SU-DHL-6 (cell line): ENCODE results near the gene MLH3.

Experiments used
- EZH2phosphoT487 ChIP-seq: fragments of 200-600 bp; sonication (generic), shearing (Covaris generic); conservative IDR thresholded peaks from 2 replicates; pipeline ENCODE4 v1.6.1; 2018; ENCODE audit warnings: mild to moderate bottlenecking, antibody characterized with exemption, low read length, moderate library complexity, mixed read lengths
- TF ChIP-seq, protein P1 (sequence below): fragments of 200-600 bp; sonication (generic); IDR thresholded peaks from one replicate; pipeline ENCODE4 v1.5.1; 2017; ENCODE audit warnings: antibody characterized with exemption, mild to moderate bottlenecking, low read length, moderate library complexity; ENCODE audit not compliant: insufficient read depth, poor library complexity, severe bottlenecking

DNA sequence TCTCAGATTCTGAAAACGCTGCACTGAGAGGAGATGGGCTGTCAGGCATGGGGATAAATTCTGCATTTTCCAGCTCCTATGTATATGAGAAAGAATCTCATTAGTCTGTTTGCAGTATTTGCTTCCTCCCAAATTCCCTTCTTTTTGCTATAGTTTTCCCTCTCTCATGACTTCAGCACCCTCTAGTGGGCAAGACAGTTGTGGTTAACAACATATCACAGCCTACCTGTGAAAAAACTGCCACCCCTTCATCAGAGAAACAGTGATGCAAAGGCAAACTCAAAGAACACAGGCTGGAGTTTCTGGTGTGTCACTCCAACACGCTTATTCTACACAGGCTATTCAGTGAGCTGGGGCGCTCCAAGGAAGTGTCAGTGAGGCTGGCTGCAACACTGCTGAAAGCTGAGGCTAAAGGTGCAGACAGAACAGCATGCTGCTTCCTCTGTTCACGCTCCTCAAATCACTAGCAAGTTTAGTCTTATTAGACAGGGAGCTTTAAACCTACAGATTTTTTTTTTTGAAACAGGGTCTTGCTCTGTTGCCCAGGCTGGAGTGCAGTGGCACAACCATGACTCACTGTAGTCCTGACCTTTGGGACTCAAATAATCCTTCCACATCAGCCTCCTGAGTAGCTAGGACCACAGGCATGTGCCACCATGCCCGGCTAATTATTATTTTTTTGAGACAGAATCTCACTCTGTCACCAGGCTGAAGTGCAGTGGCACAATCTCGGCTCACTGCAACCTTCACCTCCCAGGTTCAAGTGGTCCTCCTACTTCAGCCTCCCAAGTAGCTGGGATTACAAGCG is 37.5 kb upstream of the MLH3 start:
- TF ChIP-seq, protein P1, sequence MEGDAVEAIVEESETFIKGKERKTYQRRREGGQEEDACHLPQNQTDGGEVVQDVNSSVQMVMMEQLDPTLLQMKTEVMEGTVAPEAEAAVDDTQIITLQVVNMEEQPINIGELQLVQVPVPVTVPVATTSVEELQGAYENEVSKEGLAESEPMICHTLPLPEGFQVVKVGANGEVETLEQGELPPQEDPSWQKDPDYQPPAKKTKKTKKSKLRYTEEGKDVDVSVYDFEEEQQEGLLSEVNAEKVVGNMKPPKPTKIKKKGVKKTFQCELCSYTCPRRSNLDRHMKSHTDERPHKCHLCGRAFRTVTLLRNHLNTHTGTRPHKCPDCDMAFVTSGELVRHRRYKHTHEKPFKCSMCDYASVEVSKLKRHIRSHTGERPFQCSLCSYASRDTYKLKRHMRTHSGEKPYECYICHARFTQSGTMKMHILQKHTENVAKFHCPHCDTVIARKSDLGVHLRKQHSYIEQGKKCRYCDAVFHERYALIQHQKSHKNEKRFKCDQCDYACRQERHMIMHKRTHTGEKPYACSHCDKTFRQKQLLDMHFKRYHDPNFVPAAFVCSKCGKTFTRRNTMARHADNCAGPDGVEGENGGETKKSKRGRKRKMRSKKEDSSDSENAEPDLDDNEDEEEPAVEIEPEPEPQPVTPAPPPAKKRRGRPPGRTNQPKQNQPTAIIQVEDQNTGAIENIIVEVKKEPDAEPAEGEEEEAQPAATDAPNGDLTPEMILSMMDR: peak; percentile 71
- TF ChIP-seq EZH2phosphoT487: no peak
